NCI-H187 (cell line): Measurements from ENCODE around the gene NFE2L2.
"Not testable (repeated sequence)": the region's sequence is repeated elsewhere in the genome, so short reads cannot be mapped to it uniquely, and the experiment has no call there.

ENCODE experiments used
- DNase-seq, 2 experiments: peaks; one replicate each; lab custom pipeline; 2025; lab: John Stamatoyannopoulos, UW

The NFE2L2 gene

DNA sequence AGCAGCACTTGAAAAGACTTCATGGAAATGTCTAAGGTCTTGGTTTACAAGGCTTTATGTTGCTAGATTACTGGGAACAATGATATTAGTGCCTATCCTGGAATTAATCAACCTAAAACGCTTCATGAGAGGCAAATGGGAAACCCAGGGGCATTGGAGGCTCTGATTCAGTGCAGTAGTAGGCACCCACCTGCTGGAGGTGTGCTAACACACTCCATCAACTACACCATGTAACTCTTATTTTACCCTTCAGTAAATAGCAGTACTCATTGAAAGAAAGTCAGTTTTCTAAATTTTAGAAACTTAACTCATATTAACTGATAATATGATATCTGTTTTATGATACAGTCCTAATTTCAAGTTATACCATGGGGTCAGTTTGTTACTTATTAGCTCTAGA, 69.3 kb downstream of the NFE2L2 start:
- no peak for DNase-seq

DNA sequence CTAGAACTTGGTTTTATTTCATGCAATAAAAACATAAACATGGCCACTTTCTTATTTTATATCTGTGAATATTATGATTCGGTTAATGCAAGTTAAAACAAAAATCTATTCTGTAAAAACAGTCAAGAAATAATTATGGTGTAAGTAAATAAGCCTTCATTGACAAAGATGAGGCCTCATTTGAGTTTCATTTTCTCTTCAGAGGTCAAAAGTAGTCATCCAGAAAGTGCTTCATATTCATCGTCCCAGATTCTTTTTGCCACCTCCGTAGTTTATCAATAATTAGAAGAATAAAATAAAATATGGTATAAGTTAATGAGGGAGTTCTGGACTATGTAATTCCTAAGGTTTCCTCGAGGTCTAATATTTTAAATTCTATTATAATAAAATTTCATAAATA, 71.3 kb downstream of the NFE2L2 start:
- DNase-seq = no peak

DNA sequence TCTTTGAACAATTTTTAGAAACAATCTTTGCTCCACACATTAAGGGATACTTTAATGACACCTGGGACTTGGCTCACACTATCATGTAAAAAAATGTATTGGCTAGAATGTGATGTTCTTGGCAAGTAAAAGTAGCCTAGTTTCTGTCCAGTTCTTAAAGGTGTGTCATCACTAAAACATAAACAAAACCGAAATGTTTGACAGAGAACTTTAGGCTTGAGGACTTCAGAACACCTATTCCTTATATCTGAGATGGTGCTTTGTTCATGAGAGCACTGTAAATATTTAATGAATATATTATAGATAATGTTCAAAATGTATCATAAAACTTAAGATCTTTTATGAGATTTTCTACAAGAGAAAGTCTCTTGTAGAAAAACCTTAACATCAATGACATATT, 71.7 kb downstream of the NFE2L2 start:
- no peak for DNase-seq

DNA sequence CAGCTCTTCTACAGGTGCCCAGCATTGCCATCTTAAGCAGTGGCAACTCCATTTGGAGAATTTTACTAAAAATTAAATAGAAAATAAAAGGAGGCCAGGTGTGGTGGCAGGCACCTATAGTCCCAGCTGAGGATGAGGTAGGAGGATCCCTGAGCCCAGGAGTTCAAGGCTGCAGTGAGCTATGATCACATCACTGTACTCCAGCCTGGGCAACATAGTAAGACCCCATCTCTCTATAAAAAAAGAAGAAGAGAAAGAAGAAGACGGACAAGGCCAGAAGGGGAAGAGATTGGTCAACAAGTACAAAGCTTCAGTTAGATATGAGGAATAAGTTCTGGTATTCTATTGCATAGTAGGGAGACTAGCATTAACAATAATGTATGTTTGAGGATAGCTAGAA, 73.6 kb downstream of the NFE2L2 start:
- no peak for DNase-seq

DNA sequence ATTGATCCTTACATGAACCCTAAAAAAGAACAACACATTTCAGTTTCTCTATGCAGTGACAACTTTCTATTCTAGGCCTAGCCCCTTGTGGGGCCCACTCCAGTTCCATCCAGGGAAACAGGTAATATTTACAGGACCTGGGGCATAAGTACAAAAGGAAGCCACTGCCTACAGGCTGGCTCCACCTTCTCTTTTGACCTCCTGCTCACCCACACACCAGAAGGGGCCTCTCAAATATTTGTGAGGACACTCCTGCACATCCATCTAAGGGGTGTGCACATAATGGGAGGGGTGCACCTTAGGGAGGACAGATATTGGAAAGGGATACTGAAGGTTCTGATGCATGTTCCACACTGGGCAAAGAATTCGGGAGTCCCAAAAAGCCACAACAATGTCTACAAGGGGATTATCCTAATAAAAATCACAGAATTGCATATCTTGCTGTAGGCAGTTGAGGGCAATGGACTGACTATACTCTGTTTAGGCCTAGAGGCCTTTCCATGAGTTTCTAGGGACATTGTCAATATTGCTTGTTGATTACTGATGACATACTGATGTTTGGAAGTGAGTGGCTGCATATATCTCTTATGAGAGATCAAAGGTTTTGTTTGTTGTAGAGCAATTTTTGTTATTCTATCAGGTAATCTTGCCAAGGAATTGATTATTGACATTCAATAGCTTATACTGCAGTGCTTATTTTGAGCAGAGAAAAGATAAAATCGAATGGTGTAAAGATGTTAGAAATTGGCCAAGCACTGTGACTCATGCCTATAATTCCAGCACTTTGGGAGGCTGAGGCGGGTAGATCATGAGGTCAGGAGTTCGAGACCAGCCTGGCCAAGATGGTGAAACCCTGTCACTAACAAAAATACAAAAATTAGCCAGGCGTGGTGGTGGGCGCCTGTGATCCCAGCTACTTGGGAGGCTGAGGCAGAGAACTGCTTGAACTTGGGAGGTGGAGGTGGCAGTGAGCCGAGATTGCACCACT, 75.8 kb downstream of the NFE2L2 start:
- no peak for DNase-seq

DNA sequence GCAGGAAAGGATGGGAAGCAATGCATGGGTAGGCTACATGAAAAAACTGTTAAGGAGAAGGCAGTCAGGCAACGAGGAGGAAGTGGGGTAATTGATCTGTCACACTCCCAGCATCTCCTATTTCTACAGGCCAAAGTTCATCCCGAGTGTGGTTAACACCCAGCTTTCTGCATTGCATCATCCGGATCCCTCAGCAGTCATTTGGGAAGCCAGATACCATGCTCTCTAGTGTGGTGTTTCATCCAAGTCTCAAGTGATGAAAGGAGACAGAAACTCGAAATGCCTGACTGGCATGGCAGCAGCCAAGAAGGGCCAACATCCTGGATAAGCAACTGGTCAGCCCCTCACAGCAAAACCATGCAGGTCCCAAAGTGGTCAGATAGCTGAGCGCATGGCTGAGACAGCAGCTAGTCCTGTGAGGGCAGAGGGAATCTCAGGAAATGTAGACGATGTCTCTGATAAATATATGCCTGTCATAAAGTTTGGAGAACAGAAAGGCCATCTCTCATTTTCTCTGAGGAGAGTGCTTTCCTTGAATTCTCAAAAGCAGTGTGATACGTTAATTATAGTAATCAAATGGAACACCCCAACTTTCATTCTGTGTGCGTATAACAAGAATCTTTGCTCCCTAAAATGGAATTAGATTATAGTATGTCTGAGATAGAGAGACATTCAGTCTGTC, 76.8 kb downstream of the NFE2L2 start:
- DNase-seq = no peak

DNA sequence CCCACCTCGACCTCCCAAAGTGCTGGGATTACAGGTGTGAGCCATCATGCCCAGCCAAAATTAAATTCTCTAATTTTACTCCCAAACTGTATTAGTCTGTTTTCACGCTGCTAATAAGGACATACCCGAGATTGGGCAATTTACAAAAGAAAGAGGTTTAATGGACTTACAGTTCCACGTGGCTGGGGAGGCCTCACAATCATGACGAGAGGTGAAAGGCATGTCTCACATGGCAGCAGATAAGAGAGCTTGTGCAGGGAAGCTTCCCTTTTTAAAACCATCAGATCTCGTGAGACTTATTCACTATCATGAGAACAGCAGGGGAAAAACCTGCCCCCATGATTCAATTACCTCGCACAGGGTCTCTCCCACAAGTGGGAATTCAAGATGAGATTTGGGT, 78.5 kb downstream of the NFE2L2 start:
- not testable (repeated sequence) for DNase-seq

DNA sequence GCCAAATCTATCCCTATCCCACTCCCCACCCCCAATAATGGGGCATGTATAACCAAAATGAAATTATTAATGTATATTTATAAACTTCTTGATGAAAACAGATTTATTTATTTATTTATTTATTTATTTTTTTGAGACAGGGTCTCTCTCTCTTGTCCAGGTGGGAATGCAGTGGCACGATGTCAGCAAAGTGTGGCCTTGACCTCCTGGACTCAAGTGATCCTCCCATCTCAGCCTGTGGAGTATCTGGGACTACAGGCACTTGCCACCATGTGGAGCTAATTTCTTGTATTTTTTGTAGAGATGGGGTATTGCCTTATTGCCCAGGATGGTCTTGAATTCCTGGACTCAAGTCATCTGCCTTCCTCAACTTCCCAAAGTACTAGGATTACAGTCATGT, 79.9 kb downstream of the NFE2L2 start:
- no peak for DNase-seq

DNA sequence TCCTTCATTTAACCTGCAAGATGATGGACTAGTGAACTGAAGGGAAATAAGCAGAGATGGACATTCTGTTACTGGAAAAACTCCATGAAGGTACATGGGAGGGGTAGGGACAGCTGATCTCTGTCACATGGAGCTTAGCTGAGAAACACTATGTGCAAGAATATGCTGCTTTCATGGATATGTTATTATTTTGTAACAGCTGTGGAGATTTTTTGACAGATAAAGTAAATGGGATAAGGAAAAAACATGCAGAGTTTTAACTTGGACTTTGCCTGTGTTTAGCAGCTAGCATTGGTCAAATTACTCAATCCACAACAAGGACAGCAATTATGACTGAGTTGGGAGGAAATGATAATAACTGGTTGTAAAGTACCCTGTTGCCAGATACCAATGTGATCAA, 80.7 kb downstream of the NFE2L2 start:
- DNase-seq = no peak
